Adrenal gland (tissue), 12 donors: ENCODE data around the gene MYPN. TPM values are rescaled to one million over a fixed set of nuclear protein-coding genes. Genes with fewer than 3 reads are reported as not detected.

Source experiments
- DNase-seq, 7 donors: peaks; one replicate each; pipeline ENCODE4 v3.0.0-alpha.2; 2019 to 2020
- H3K27ac ChIP-seq, 5 donors: fragments of 200-600 bp; sonication (generic) in 4 of 5; 1 replicate in 3 of 5; 2 replicates in 2 of 5; pipeline versions ENCODE4 v1.5.1 to v1.8.0; 2016 to 2020; ENCODE audit warnings: mild to moderate bottlenecking in 1 of 5
- H3K27me3 ChIP-seq: fragments of 200-600 bp; 2 replicates; pipeline ENCODE4 v1.8.0; 2021
- H3K36me3 ChIP-seq, 2 donors: fragments of 200-600 bp; replicated peaks in 1 of 2; 1 replicate in 1 of 2; 2 replicates in 1 of 2; pipeline versions ENCODE4 v1.5.1 to v1.8.0; 2018 to 2022
- H3K4me1 ChIP-seq, 2 donors: fragments of 200-600 bp; replicated peaks in 1 of 2; 1 replicate in 1 of 2; 2 replicates in 1 of 2; pipeline versions ENCODE4 v1.5.1 to v1.8.0; 2018 to 2021
- H3K4me3 ChIP-seq, 4 donors: fragments of 200-600 bp; sonication (generic) in 3 of 4; one replicate each; pipeline ENCODE4 v1.5.1; 2016 to 2018
- H3K9me3 ChIP-seq, 3 donors: fragments of 200-600 bp; sonication (generic) in 1 of 3; replicated peaks in 1 of 3; 1 replicate in 2 of 3; 2 replicates in 1 of 3; pipeline versions ENCODE4 v1.5.1 to v1.8.0; 2016 to 2021
- POLR2A ChIP-seq, 2 donors: fragments of 450-650 bp; IDR thresholded peaks; one replicate each; pipeline ENCODE4 v1.6.1; 2017; ENCODE audit warnings: antibody characterized with exemption in 2 of 2, mild to moderate bottlenecking in 2 of 2, moderate library complexity in 1 of 2
- WGBS, 4 donors: extraction: QIAGEN DNeasy Blood & Tissue Kit in 2 of 4; methylation state at CpG; one replicate each; pipeline versions ENCODE4 v1.1.5 to v1.1.7; 2013 to 2017; 5-methylcytosine and 5-hydroxymethylcytosine counted together
- intact Hi-C, 2 donors: fragments of 100-400 bp; cut with DNase I; formaldehyde crosslinking; loops; one replicate each; pipeline versions ENCODE4 v1.14.1 to v1.15.0; 2022 to 2023
- polyA plus RNA-seq, 3 donors: library from polyadenylated mRNA; stranded (reverse); fragments of 200-250 nt in 2 of 3; fragments of 350-450 nt in 1 of 3; fragmentation: Illumina TruSeq in 1 of 3; extraction: RNeasy Lipid Tissue Mini Kit (QIAGEN cat#74804) in 1 of 3; gene quantifications; one replicate each; pipeline ENCODE4 v1.2.3, GENCODE V29; 2013 to 2014
- total RNA-seq, 9 donors: library from RNA; depleted of rRNA in 4 of 9; stranded (reverse); fragments of >200 nt in 4 of 9; fragments of 120-200 nt in 1 of 9; fragmentation: NEBNext Ultra II Directional in 1 of 9; extraction: Animal tissue kit (Norgen Biotek cat#: 25700) in 1 of 9; gene quantifications; one replicate each; pipeline versions ENCODE4 v1.1.0 to v1.2.4, GENCODE V29; 2013 to 2023
- TF ChIP-seq, protein P1 (sequence below), 6 experiments: fragments of 450-650 bp in 4 of 6; fragments of 200-600 bp in 2 of 6; sonication (generic) in 1 of 6; IDR thresholded peaks; 1 replicate in 5 of 6; 2 replicates in 1 of 6; pipeline versions ENCODE4 v1.5.1 to v1.8.0; 2016 to 2021; ENCODE audit warnings: antibody characterized with exemption in 6 of 6, mild to moderate bottlenecking in 2 of 6, moderate library complexity in 1 of 6
- donor health status: healthy with polysubstance abuse.
- donor health status: Bipolar disorder and iron deficiency.
- donor health status: DM: yes; HTN: yes; CAD: no.
- donor health status: DM: no; HTN: no; CAD: no.
- donor health status: DM: no; HTN: no; CAD: no.
- donor health status: DM: yes; HTN: yes; CAD: no.

The MYPN gene
- total and polyA plus RNA-seq, 12 donors: 0.10 to 1.9 (median 0.31) TPM; not detected in 2

DNA sequence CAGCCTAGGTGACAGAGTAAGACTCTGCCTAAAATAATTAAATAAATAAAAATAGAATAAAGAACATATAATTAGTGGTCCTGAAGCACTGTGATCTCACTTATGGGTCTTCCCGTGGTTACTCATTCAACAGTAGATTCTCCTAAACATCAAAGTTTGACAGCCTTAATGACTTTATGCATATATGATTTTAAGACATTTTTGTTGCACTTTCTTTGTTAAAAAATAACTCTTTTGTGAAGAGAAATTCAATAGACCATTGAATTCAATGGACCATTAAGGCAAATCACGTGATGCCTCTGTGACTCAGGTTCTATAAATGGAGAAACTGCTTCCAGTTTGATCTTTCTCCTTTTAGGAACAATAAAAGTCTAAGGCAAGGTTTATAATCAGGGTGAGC lies 63.0 kb downstream of the MYPN start:
- intact Hi-C loops: no loop called here
- Histone ChIP-seq H3K9me3 (no peaks in the 10 kb centered on the region), H3K27ac (no peak overlapping the region), H3K4me3 (no peak overlapping the region), H3K4me1 (no peaks in the 10 kb centered on the region), H3K36me3 (no peaks in the 10 kb centered on the region), H3K27me3 (no peaks in the 10 kb centered on the region)
- DNase-seq: no peak
- 84 to 90% (median 88%) methylated on average over 2 of the region's 2 CpGs for whole genome bisulfite sequencing, 4 donors
- TF ChIP-seq, protein P1, sequence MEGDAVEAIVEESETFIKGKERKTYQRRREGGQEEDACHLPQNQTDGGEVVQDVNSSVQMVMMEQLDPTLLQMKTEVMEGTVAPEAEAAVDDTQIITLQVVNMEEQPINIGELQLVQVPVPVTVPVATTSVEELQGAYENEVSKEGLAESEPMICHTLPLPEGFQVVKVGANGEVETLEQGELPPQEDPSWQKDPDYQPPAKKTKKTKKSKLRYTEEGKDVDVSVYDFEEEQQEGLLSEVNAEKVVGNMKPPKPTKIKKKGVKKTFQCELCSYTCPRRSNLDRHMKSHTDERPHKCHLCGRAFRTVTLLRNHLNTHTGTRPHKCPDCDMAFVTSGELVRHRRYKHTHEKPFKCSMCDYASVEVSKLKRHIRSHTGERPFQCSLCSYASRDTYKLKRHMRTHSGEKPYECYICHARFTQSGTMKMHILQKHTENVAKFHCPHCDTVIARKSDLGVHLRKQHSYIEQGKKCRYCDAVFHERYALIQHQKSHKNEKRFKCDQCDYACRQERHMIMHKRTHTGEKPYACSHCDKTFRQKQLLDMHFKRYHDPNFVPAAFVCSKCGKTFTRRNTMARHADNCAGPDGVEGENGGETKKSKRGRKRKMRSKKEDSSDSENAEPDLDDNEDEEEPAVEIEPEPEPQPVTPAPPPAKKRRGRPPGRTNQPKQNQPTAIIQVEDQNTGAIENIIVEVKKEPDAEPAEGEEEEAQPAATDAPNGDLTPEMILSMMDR (IDR thresholded peaks at IDR 0.05): no peak

DNA sequence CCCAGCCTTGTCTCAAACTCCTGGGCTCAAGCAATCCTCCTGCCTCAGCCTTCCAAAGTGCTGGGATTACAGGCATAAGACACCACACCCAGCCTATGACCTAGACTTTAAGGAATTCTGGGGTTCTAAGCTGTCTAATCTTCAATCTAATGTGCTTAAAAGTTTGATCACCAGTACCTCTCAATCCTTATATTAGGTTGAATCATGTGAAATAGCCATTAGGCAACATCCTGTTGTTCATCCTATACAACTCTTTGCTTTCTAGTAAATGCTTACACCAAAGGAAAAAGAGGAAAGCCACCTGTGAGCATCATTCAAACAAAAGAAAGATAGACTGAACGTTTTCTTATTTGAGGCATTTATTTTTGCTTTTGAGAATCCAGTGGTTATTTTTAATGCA lies 66.7 kb downstream of the MYPN start:
- DNase-seq: no peak
- no peak overlapping the region for H3K4me3 ChIP-seq
- no peaks in the 10 kb centered on the region for H3K9me3 ChIP-seq
- H3K27me3 ChIP-seq: no peaks in the 10 kb centered on the region
- intact Hi-C loops: no loop called here
- TF ChIP-seq, protein P1 (IDR thresholded peaks at IDR 0.05): no peak
- no peak for TF ChIP-seq POLR2A (IDR thresholded peaks at IDR 0.05)
- no peaks in the 10 kb centered on the region for H3K36me3 ChIP-seq
- WGBS, 4 donors: 43 to 67% (median 53%) methylated on average over 1 of the region's 1 CpG
- H3K4me1 ChIP-seq: no peaks in the 10 kb centered on the region
- no peak overlapping the region for H3K27ac ChIP-seq

DNA sequence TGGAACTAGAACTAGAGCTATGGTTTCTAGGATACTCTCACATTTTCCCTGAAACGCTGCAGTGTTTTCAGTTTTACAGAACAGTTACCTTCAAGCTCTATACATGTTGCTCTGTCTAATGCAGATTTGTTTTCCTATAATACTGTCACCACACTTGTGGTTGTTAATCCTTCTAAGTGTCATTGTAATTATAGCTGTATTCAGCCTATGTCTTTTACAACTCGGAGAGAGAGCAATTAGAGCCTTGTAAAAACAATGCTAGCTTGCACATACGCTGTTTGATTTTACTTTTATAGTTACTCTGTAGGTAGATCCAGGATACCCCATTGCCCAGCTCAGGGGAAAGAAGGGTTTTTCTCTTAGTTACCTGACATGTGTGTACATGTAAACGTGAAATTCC lies 67.5 kb downstream of the MYPN start:
- WGBS, 4 donors: 86 to 91% (median 89%) methylated on average over 4 of the region's 4 CpGs
- intact Hi-C loops: no loop called here
- no peak for DNase-seq
- no peak overlapping the region for H3K27ac ChIP-seq
- H3K36me3 ChIP-seq: no peaks in the 10 kb centered on the region
- no peaks in the 10 kb centered on the region for H3K9me3 ChIP-seq
- no peaks in the 10 kb centered on the region for H3K27me3 ChIP-seq
- TF ChIP-seq, protein P1 (IDR thresholded peaks at IDR 0.05): no peak
- no peak for TF ChIP-seq POLR2A (IDR thresholded peaks at IDR 0.05)
- H3K4me3 ChIP-seq: no peak overlapping the region
- no peaks in the 10 kb centered on the region for H3K4me1 ChIP-seq

DNA sequence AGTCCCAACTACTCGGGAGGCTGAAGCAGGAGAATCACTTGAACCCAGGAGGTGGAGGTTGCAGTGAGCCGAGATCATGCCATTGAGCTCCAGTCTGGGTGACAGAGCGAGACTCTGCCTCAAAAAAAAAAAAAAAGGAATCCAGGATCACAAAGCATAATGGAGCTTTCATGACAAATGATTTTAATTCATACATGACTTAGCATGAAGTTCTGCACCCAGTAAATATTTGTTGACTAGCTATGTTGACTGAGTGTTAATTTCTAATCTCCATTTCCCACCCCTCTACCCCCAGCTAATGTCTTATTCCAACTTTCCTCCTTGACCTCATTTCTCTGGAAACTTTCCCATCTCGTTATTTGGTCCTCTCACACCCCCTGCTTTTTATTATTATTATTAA lies 69.3 kb downstream of the MYPN start:
- H3K36me3 ChIP-seq: no peaks in the 10 kb centered on the region
- WGBS, 4 donors: 75 to 80% (median 76%) methylated on average over 4 of the region's 4 CpGs
- H3K4me1 ChIP-seq: no peaks in the 10 kb centered on the region
- no peak overlapping the region for H3K4me3 ChIP-seq
- no peaks in the 10 kb centered on the region for H3K9me3 ChIP-seq
- TF ChIP-seq, protein P1 (IDR thresholded peaks at IDR 0.05): no peak
- no peak for TF ChIP-seq POLR2A (IDR thresholded peaks at IDR 0.05)
- no peak overlapping the region for H3K27ac ChIP-seq
- no peaks in the 10 kb centered on the region for H3K27me3 ChIP-seq
- DNase-seq: no peak
- intact Hi-C loops: no loop called here
